Progenitor cell of endocrine pancreas (in vitro differentiated cells): ENCODE measurements around the gene MRPL2. TPM values are rescaled to one million over a fixed set of nuclear protein-coding genes. Genes with fewer than 3 reads are reported as not detected.

Experiments used
- DNase-seq: peaks from one replicate; pipeline ENCODE4 v3.0.0; 2021; ENCODE audit warnings: low spot score; ENCODE audit not compliant: unreplicated experiment
- H3K27ac Mint-ChIP-seq: 2 replicates; pipeline ENCODE4 v1.8.0; 2021; ENCODE audit warnings: mild to moderate bottlenecking, moderate library complexity, mixed read lengths
- H3K27me3 Mint-ChIP-seq: 2 replicates; pipeline ENCODE4 v1.8.0; 2021; ENCODE audit warnings: mixed read lengths
- H3K36me3 Mint-ChIP-seq: 2 replicates; pipeline ENCODE4 v1.8.0; 2022; ENCODE audit warnings: mixed read lengths; ENCODE audit not compliant: insufficient read depth
- H3K4me1 Mint-ChIP-seq: 2 replicates; pipeline ENCODE4 v1.8.0; 2021; ENCODE audit warnings: low read depth, mixed read lengths
- H3K4me3 Mint-ChIP-seq: 2 replicates; pipeline ENCODE4 v1.8.0; 2021; ENCODE audit warnings: low read depth, mild to moderate bottlenecking, moderate library complexity, mixed read lengths
- H3K9me3 Mint-ChIP-seq: 2 replicates; pipeline ENCODE4 v1.8.0; 2021; ENCODE audit warnings: low read depth, mixed read lengths
- total RNA-seq: library from RNA; stranded (reverse); gene quantifications from 2 replicates; pipeline ENCODE4 v1.2.1, GENCODE V29; 2021
- TF ChIP-seq, protein P1 (sequence below): fragments of 200-600 bp; sonication (generic); IDR thresholded peaks from one replicate; pipeline ENCODE4 v1.5.0; 2021; ENCODE audit warnings: antibody characterized with exemption, mild to moderate bottlenecking; ENCODE audit not compliant: unreplicated experiment

The MRPL2 gene
- total RNA-seq, 1 donor from 2014 or later = 45.2 TPM

DNA sequence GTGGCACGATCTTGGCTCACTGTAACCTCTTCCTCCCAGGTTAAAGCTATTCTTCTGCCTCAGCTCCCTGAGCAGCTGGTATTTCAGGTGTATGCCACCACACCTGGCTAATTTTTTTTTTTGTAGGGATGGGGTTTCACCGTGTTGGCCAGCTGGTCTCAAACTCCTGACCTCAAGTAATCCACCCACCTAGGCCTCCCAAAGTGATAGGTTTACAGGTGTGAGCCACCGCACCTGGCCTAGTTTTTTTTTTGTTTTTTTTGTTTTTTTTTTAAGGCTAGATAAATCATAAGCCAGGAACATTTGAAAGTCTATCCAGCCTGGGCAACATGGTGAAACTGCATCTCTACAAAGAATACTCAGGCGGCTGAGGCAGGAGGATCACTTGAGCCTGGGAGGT is 26.9 kb downstream of the MRPL2 start:
- no peaks in the 10 kb centered on the region for H3K27me3 Mint-ChIP-seq
- no peak for DNase-seq
- TF ChIP-seq, protein P1, sequence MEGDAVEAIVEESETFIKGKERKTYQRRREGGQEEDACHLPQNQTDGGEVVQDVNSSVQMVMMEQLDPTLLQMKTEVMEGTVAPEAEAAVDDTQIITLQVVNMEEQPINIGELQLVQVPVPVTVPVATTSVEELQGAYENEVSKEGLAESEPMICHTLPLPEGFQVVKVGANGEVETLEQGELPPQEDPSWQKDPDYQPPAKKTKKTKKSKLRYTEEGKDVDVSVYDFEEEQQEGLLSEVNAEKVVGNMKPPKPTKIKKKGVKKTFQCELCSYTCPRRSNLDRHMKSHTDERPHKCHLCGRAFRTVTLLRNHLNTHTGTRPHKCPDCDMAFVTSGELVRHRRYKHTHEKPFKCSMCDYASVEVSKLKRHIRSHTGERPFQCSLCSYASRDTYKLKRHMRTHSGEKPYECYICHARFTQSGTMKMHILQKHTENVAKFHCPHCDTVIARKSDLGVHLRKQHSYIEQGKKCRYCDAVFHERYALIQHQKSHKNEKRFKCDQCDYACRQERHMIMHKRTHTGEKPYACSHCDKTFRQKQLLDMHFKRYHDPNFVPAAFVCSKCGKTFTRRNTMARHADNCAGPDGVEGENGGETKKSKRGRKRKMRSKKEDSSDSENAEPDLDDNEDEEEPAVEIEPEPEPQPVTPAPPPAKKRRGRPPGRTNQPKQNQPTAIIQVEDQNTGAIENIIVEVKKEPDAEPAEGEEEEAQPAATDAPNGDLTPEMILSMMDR = no peak
- H3K27ac Mint-ChIP-seq = no peak overlapping the region
- H3K36me3 Mint-ChIP-seq = peaks cover 22% of the 10 kb centered on the region
- H3K4me3 Mint-ChIP-seq = no peak overlapping the region
- H3K9me3 Mint-ChIP-seq = no peaks in the 10 kb centered on the region
- no peaks in the 10 kb centered on the region for H3K4me1 Mint-ChIP-seq

DNA sequence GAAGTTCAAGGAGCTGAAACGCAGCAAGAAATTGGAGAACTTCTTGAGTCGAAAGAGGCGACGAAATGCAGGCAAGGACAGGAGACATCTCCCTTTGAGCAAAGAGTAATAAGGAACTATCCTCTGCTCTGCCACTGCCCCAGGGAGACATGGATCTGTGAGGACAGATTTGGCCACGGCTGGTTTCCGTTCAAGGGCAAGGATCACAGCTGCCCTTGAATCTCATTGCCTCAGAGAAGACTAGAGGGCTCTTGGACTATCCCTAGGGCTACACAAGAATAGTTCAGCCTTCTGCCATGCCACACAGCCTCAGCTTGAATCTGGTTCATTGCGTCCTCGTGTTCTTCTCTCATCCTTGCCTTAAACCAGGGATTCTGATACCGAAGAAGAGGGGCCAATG is 30.1 kb downstream of the MRPL2 start:
- H3K4me1 Mint-ChIP-seq = no peaks in the 10 kb centered on the region
- peak overlapping the region; percentile 37 for H3K27ac Mint-ChIP-seq
- H3K36me3 Mint-ChIP-seq = peaks cover 31% of the 10 kb centered on the region
- DNase-seq = no peak
- H3K9me3 Mint-ChIP-seq = no peaks in the 10 kb centered on the region
- H3K27me3 Mint-ChIP-seq = no peaks in the 10 kb centered on the region
- no peak overlapping the region for H3K4me3 Mint-ChIP-seq
- TF ChIP-seq, protein P1 = no peak

DNA sequence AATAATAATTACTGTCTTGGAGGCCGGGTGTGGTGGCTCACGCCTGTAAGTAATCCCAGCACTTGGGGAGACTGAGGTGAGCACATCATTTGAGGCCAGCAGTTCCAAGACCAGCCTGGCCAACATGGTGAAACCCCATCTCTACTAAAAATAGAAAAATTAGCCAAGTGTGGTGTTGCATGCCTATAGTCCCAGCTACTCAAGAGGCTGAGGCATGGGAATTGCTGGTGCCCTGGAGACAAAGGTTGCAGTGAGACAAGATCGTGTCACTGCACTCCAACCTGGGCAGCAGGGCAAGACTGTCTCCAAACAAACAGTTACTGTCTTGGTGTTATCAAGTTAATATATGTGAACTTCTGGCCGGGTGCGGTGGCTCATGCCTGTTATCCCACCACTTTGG is 32.9 kb downstream of the MRPL2 start:
- Mint-ChIP-seq H3K27me3 (no peaks in the 10 kb centered on the region), H3K36me3 (peaks cover 21% of the 10 kb centered on the region), H3K9me3 (no peaks in the 10 kb centered on the region), H3K4me1 (no peaks in the 10 kb centered on the region), H3K27ac (no peak overlapping the region), H3K4me3 (no peak overlapping the region)
- TF ChIP-seq, protein P1 = no peak
- DNase-seq = no peak

DNA sequence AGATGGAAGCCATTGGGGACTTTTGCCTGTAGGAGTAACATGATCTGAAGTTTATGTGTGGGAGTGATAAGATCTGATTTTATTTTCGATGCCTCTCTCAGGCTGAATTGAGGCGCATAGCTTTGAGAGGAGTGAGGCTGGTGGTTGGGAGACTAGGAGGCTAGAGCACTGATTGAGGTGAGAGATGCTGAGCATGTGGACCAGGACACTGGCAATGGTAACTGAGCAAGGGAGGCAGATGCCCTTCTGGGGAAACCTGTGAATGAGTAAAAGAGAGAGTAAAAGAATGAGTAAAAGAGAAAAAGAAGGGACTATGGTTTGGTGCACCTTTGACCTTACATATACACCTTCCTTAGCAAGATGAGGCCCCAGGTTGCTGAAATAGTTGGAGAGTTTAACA is 34.8 kb downstream of the MRPL2 start:
- H3K9me3 Mint-ChIP-seq = no peaks in the 10 kb centered on the region
- no peak overlapping the region for H3K27ac Mint-ChIP-seq
- no peaks in the 10 kb centered on the region for H3K4me1 Mint-ChIP-seq
- H3K27me3 Mint-ChIP-seq = no peaks in the 10 kb centered on the region
- H3K36me3 Mint-ChIP-seq = peaks cover 17% of the 10 kb centered on the region
- peak overlapping the region; percentile 44 for H3K4me3 Mint-ChIP-seq
- no peak for DNase-seq
- TF ChIP-seq, protein P1 = no peak

DNA sequence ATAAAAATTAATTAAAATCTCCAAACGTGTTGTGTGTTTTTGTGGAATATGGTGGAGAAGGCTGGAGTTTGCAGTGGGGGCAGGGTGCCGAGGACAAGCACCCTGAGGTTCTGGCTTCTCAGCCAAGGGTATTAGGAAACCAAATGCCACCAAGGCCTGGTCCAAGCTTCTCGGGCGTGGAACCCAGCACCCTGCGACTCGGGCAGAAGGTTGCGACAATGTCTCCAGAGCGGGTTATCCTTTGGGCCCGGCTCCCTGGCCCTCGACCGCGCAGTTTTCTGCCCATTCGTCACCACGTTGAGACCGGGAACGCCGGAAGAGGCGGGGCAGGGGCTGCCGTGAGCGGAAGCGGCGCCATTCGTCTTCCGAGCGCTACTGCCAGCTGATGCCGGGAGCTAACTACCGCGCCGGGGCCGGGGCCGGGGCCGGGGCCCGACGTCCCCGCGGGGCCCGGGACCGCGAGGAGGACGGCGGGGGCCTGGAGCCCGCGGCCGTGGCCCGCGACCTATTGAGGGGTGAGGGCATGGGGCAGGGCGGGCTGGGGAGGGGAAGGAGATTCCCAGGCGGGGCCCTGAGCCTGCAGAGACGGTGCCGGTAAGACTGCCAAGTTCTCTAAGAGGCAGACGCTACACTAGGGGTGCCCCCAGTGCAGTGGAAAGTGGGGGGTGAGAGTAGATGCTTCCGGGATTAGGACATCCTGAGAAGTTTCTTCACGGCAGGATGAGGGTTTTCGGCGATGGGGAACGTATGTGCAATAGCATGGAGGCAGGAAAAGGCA is 37.8 kb downstream of the MRPL2 start, which contains the start of gene RRP36:
RRP36 (plus strand) TSS at position 354 of the 778 bp plus-strand sequence; CDS start at position 386, 32 bp downstream.
- no peaks in the 10 kb centered on the region for H3K9me3 Mint-ChIP-seq
- peak; percentile 49 for DNase-seq
- H3K27ac Mint-ChIP-seq = peak within 1 kb of the TSS; percentile 95
- peaks cover 14% of the 10 kb centered on the region for H3K36me3 Mint-ChIP-seq
- H3K4me1 Mint-ChIP-seq = no peaks in the 10 kb centered on the region
- TF ChIP-seq, protein P1 = no peak
- peak within 1 kb of the TSS; percentile 98 for H3K4me3 Mint-ChIP-seq
- no peaks in the 10 kb centered on the region for H3K27me3 Mint-ChIP-seq
